ENCODE measurements around the gene ROBO4.

DNA sequence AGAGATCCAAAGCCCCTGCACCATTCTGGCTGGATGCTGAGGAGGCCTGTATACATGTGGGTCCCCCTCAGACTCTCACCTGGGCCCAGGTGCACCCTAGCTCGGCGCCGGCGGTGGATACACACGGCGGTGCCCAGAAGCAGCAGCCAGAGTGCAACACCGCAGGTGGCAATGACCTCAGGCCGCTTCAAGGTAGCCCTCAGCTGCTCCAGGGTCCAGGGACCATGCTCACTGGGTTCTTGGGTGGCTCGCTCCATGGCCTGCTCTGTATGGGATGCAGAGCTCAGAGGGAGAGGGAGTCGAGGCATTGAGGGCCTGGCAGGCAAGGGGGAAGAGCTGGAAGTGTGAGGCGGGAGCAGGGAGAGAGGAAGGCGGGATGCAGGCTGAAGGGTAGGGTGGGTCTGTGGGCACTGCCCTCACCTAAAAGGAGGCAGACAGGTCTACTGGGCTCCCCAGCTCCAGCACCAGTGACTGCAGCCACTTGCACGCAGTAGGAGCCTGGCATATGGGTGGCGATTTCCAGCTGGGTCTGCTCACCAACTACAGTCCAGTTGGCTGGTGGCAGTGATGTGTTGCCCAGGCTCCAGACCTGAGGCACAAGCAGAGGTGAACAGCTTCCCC, 3.8 kb downstream of the ROBO4 start:
- no peak for TF ChIP-seq POLR2A (IDR thresholded peaks at IDR 0.05)
- no peak for TF ChIP-seq CTCF (IDR thresholded peaks at IDR 0.05)
- TF ChIP-seq POLR2AphosphoS5 (IDR thresholded peaks at IDR 0.05) = no peak
- no peak for TF ChIP-seq EP300 (IDR thresholded peaks at IDR 0.05)
